ENCODE data around the gene LTBR. TPM values are rescaled to one million over a fixed set of nuclear protein-coding genes. Genes with fewer than 3 reads are reported as not detected.
"Not testable (repeated sequence)": the region's sequence is repeated elsewhere in the genome, so short reads cannot be mapped to it uniquely, and the experiment has no call there.

LTBR gene
- total RNA-seq, 3 donors from 2014 or later = 114 to 142 (median 135) TPM

DNA sequence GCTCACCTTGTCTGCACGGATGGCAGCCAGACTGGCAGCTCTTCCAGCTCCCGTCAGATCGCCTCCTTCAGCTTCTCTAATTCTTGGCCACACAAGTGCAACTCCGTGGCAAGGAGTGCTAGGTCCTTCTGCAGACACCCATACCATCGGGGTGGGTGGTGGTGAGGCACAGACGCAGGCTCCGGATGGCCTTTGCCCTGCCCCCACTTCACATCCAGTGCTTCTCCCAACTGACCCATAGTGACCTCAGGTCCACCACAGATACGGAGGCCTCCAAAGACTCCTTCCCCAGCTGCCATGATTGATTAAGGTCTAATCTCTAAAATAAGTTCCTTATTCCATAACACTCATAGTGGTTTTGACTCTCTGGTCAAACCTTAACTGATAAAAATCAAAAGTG, 40.9 kb downstream of the LTBR start:
- H3K36me3 ChIP-seq (ENCODE audit: low read depth) = no peaks in the 10 kb centered on the region
- intact Hi-C loops (cut with DNase I, micrococcal nuclease) = loop anchor here in 1 of 2 donors (5.0 kb wide), 2 partner anchors 37 to 112 kb away; no protein-coding TSS in a partner anchor
- no peaks in the 10 kb centered on the region for H3K9me3 ChIP-seq
- ATAC-seq (no peak), DNase-seq (no peak)
- no peak overlapping the region for H3K4me3 ChIP-seq
- TF ChIP-seq, protein P1, sequence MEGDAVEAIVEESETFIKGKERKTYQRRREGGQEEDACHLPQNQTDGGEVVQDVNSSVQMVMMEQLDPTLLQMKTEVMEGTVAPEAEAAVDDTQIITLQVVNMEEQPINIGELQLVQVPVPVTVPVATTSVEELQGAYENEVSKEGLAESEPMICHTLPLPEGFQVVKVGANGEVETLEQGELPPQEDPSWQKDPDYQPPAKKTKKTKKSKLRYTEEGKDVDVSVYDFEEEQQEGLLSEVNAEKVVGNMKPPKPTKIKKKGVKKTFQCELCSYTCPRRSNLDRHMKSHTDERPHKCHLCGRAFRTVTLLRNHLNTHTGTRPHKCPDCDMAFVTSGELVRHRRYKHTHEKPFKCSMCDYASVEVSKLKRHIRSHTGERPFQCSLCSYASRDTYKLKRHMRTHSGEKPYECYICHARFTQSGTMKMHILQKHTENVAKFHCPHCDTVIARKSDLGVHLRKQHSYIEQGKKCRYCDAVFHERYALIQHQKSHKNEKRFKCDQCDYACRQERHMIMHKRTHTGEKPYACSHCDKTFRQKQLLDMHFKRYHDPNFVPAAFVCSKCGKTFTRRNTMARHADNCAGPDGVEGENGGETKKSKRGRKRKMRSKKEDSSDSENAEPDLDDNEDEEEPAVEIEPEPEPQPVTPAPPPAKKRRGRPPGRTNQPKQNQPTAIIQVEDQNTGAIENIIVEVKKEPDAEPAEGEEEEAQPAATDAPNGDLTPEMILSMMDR (IDR thresholded peaks at IDR 0.05) = no peak
- peaks cover 11% of the 10 kb centered on the region for H3K4me1 ChIP-seq (ENCODE audit: low read depth)

DNA sequence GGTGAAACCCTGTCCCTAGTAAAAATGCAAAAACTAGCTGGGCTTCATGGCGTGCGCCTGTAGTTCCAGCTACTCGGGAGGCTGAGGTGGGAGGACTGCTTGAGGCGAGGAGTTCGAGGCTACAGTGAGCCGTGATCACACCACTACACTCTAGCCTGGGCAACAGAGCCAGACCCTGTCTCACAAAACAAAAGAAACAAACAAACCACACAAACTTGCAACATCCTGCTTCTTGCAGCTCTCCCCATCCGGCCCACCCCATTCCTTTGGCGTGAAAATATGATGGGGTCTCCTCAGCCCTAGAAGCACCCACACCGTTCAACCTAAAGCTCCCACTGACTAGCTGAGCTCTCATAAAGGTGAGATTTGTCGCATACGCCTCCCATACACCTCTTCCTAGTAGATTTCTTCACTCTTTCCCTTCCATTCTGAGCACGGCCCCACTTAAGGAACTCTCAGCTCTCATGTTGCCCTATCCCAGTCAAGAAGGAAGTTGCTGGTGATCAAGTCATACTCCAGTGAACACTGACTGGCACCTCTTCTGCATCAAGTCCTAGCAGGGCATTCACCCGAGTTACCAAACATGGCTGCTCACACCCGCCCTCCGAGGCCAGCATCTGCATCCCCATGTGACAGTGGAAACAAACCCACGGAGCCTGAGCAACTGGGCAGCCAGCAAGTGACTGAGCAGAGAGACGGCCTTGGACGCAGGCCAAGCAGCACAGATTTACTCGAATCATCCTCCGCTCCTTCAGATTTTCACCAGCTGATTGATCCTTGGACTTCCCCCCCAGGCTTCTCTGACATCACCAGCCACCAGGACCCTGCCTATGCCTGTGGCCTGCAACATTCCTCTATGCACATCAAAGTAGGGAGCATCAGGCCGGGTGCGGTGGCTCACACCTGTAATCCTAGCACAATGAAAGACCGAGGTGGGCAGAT, 41.9 kb downstream of the LTBR start:
- ATAC-seq (no peak), DNase-seq (no peak)
- Histone ChIP-seq H3K4me1 (ENCODE audit: low read depth) (peaks cover 9% of the 10 kb centered on the region), H3K4me3 (no peak overlapping the region), H3K9me3 (no peaks in the 10 kb centered on the region), H3K36me3 (ENCODE audit: low read depth) (no peaks in the 10 kb centered on the region)
- intact Hi-C loops (cut with DNase I, micrococcal nuclease) = loop anchor here in 1 of 2 donors (5.0 kb wide), 1 partner anchor 36 kb away; no protein-coding TSS in a partner anchor
- TF ChIP-seq, protein P1 (IDR thresholded peaks at IDR 0.05) = no peak

DNA sequence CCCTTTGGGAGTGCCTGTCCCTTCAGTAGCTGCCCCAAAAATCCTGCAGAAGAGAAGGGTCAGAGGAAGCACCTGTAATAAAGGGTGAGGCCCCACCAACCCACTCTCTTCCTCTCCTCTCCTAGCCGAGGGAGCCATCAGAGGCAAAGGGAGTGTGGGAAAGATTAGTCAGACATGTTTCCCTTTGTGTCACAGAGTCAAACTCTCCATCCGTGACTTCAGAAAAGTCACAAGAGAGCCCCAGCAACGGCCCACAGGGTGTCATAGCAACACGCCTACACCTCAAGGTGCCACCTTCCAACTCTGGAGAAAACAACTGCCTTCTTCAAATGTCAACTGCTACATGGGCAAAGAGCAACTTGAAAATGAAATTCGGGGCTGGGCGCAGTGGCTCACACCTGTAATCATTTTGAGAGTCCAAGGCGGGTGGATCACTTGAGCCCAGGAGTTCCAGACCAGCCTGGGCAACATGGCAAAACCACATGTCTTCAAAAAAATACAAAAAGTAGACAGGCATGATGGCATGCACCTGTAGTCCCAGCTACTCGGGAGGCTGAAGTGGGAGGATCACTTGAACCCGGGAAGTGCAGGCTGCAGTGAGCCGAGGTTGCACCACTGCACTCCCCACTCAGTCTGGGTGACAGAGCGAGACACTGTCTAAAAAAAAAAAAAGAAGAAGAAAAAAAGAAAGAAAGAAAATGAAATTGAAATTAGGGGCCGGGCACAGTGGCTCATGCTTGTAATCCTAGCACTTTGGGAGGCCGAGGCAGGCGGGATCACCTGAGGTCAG, 43.1 kb downstream of the LTBR start:
- intact Hi-C loops (cut with DNase I, micrococcal nuclease) = loop anchor here in 1 of 2 donors (5.0 kb wide), 1 partner anchor 35 kb away; no protein-coding TSS in a partner anchor
- H3K4me3 ChIP-seq = no peak overlapping the region
- H3K4me1 ChIP-seq (ENCODE audit: low read depth) = peaks cover 15% of the 10 kb centered on the region
- DNase-seq (peak in 2 of 3 donors; percentile 36 to 80), ATAC-seq (peak; percentile 46)
- no peaks in the 10 kb centered on the region for H3K9me3 ChIP-seq
- no peaks in the 10 kb centered on the region for H3K36me3 ChIP-seq (ENCODE audit: low read depth)
- TF ChIP-seq, protein P1 (IDR thresholded peaks at IDR 0.05) = no peak

DNA sequence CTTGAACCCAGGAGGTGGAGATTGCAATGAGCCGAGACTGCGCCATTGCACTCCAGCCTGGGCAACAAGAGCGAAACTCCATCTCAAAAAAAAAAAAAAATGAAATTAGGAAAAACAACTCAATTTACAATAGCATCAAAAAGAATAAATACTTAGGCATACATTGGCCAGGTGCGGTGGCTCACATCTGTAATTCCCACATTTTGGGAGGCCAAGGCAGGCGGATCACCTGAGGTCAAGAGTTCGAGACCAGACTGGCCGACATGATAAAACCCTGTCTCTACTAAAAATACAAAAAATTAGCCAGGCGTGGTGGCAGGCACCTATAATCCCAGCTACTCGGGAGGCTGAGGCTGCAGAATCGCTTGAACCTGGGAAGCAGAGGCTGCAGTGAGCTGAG, 43.8 kb downstream of the LTBR start:
- intact Hi-C loops (cut with DNase I, micrococcal nuclease) = loop anchor here in 1 of 2 donors (5.0 kb wide), 1 partner anchor 35 kb away; no protein-coding TSS in a partner anchor
- H3K36me3 ChIP-seq (ENCODE audit: low read depth); H3K9me3 ChIP-seq; H3K4me3 ChIP-seq; DNase-seq; ATAC-seq: not testable (repeated sequence)
- H3K4me1 ChIP-seq (ENCODE audit: low read depth) = peaks cover 15% of the 10 kb centered on the region

DNA sequence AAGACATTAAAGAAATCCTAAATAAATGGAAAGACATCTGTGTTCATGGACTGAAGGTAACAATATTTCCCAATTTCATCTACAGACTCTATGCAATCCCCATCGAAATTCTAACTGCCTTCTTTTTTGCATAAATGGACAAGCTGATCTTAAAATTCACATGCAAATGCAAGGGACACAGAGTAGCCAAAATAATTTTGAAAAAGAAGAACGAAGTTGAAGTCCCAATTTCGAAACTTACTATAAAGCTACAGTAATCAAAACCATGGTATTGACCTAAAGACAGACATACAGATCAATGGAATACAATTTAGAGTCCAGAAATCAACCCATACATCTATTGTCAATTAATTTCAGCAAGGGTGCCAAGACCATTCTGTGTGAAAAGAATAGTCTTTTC, 44.4 kb downstream of the LTBR start:
- intact Hi-C loops (cut with DNase I, micrococcal nuclease) = loop anchor here in 1 of 2 donors (5.0 kb wide), 1 partner anchor 34 kb away; no protein-coding TSS in a partner anchor
- H3K4me3 ChIP-seq = no peak overlapping the region
- TF ChIP-seq, protein P1 (IDR thresholded peaks at IDR 0.05) = no peak
- no peak for ATAC-seq
- DNase-seq = no peak
- H3K4me1 ChIP-seq (ENCODE audit: low read depth) = peaks cover 14% of the 10 kb centered on the region
- no peaks in the 10 kb centered on the region for H3K36me3 ChIP-seq (ENCODE audit: low read depth)
- no peaks in the 10 kb centered on the region for H3K9me3 ChIP-seq
